ENCODE data around the gene DERL3.

Gene DERL3

GRCh38 chr22:23845265-23846080 is 6.7 kb upstream of the DERL3 start:
- H3K4me3 ChIP-seq (ENCODE audit: low read depth, low read length), result no peak overlapping the region
- TF ChIP-seq CTCF (IDR thresholded peaks at IDR 0.05; ENCODE audit: low read depth, low read length), result no peak

GRCh38 chr22:23844739-23845202 is 6.0 kb upstream of the DERL3 start:
- no peak overlapping the region for H3K4me3 ChIP-seq (ENCODE audit: low read depth, low read length)
- no peak for TF ChIP-seq CTCF (IDR thresholded peaks at IDR 0.05; ENCODE audit: low read depth, low read length)

GRCh38 chr22:23842599-23842998 is 3.8 kb upstream of the DERL3 start:
- no peak for TF ChIP-seq CTCF (IDR thresholded peaks at IDR 0.05; ENCODE audit: low read depth, low read length)
- H3K4me3 ChIP-seq (ENCODE audit: low read depth, low read length), result no peak overlapping the region

- no peak overlapping the region for H3K4me3 ChIP-seq (ENCODE audit: low read depth, low read length)
- no peak for TF ChIP-seq CTCF (IDR thresholded peaks at IDR 0.05; ENCODE audit: low read depth, low read length)
Measured at GRCh38 chr22:23841736-23842445, 3.1 kb upstream of the DERL3 start.

- no peak overlapping the region for H3K4me3 ChIP-seq (ENCODE audit: low read depth, low read length)
- no peak for TF ChIP-seq CTCF (IDR thresholded peaks at IDR 0.05; ENCODE audit: low read depth, low read length)
Measured at GRCh38 chr22:23841292-23841691, 2.5 kb upstream of the DERL3 start.

- H3K4me3 ChIP-seq (ENCODE audit: low read depth, low read length), result no peak overlapping the region
- TF ChIP-seq CTCF (IDR thresholded peaks at IDR 0.05; ENCODE audit: low read depth, low read length), result no peak
Measured at GRCh38 chr22:23840026-23840425, 1.2 kb upstream of the DERL3 start.

All from WI38 (cell line).